ENCODE data around the gene TOP2B.
A peak's percentile ranks its signal among the peaks of the same experiment; 100 is the strongest.

Gene TOP2B

GRCh38 chr3:25578059-25578458, 86.6 kb downstream of the TOP2B start:
- Histone ChIP-seq H3K27ac (replicated peaks; ENCODE audit: low read length) (no peak overlapping the region), H3K23ac (ENCODE audit: low read depth, low read length, poor library complexity) (no peak overlapping the region), H4K91ac (ENCODE audit: low read depth, low read length, poor library complexity) (no peak overlapping the region), H3K4me2 (ENCODE audit: insufficient read depth, low read length, poor library complexity, severe bottlenecking) (no peak overlapping the region), H2BK5ac (ENCODE audit: low read length) (no peak overlapping the region), H4K8ac (ENCODE audit: low read depth, low read length) (no peak overlapping the region), H3K9me3 (replicated peaks in 1 of 2; ENCODE audit: control insufficient read depth in 2 of 2, insufficient read depth in 1 of 2, low read depth in 1 of 2, low read length in 2 of 2) (peaks cover 0 to 5% of the 10 kb centered on the region in 2 donors), H2AK5ac (ENCODE audit: low read depth, low read length) (peak overlapping the region; percentile 27), H3K18ac (ENCODE audit: low read length) (peak overlapping the region; percentile 16), H3K36me3 (replicated peaks in 1 of 2; ENCODE audit: control insufficient read depth in 2 of 2, insufficient read depth in 2 of 2, low read length in 2 of 2) (no peaks in the 10 kb centered on the region), H3K27me3 (ENCODE audit: control insufficient read depth in 3 of 3, insufficient read depth in 3 of 3, low read depth in 1 of 3, low read length in 3 of 3) (no peaks in the 10 kb centered on the region), H3K14ac (ENCODE audit: low read length) (no peak overlapping the region), H3K4ac (ENCODE audit: low read length) (no peak overlapping the region), H3K4me1 (ENCODE audit: control insufficient read depth in 2 of 2, insufficient read depth in 1 of 2, low read depth in 1 of 2, low read length in 2 of 2) (peaks cover 2 to 5% of the 10 kb centered on the region in 2 donors), H2BK15ac (ENCODE audit: low read length) (no peak overlapping the region), H2BK12ac (ENCODE audit: low read length) (no peak overlapping the region), H3K4me3 (ENCODE audit: low read length in 2 of 2) (no peak overlapping the region), H3K9ac (ENCODE audit: low read depth, low read length, poor library complexity) (no peak overlapping the region), H2BK120ac (ENCODE audit: low read depth, low read length) (no peak overlapping the region), H2AFZ (ENCODE audit: low read length) (no peak overlapping the region), H3K79me1 (ENCODE audit: low read depth, low read length) (no peaks in the 10 kb centered on the region)
- WGBS, 2 donors (ENCODE audit: extremely low coverage in 2 of 2, insufficient read length in 2 of 2, insufficient replicate concordance in 1 of 2) = no CpG with 5 or more reads among the region's 10 CpGs
- no peak for DNase-seq (ENCODE audit: low spot score)

- Histone ChIP-seq H2AK5ac (ENCODE audit: low read depth, low read length) (no peak overlapping the region), H3K27me3 (ENCODE audit: control insufficient read depth in 3 of 3, insufficient read depth in 3 of 3, low read depth in 1 of 3, low read length in 3 of 3) (no peaks in the 10 kb centered on the region), H3K4me2 (ENCODE audit: insufficient read depth, low read length, poor library complexity, severe bottlenecking) (no peak overlapping the region), H4K91ac (ENCODE audit: low read depth, low read length, poor library complexity) (no peak overlapping the region), H2BK5ac (ENCODE audit: low read length) (no peak overlapping the region), H3K18ac (ENCODE audit: low read length) (peak overlapping the region; percentile 40), H3K27ac (replicated peaks; ENCODE audit: low read length) (no peak overlapping the region), H3K9me3 (replicated peaks in 1 of 2; ENCODE audit: control insufficient read depth in 2 of 2, insufficient read depth in 1 of 2, low read depth in 1 of 2, low read length in 2 of 2) (no peaks in the 10 kb centered on the region), H3K23ac (ENCODE audit: low read depth, low read length, poor library complexity) (no peak overlapping the region), H2BK15ac (ENCODE audit: low read length) (no peak overlapping the region), H3K36me3 (replicated peaks in 1 of 2; ENCODE audit: control insufficient read depth in 2 of 2, insufficient read depth in 2 of 2, low read length in 2 of 2) (no peaks in the 10 kb centered on the region), H2BK12ac (ENCODE audit: low read length) (no peak overlapping the region), H3K79me1 (ENCODE audit: low read depth, low read length) (no peaks in the 10 kb centered on the region), H2AFZ (ENCODE audit: low read length) (no peak overlapping the region), H3K14ac (ENCODE audit: low read length) (no peak overlapping the region), H3K4me1 (ENCODE audit: control insufficient read depth in 2 of 2, insufficient read depth in 1 of 2, low read depth in 1 of 2, low read length in 2 of 2) (peaks cover 2 to 6% of the 10 kb centered on the region in 2 donors), H4K8ac (ENCODE audit: low read depth, low read length) (no peak overlapping the region), H3K4me3 (ENCODE audit: low read length in 2 of 2) (no peak overlapping the region), H3K9ac (ENCODE audit: low read depth, low read length, poor library complexity) (no peak overlapping the region), H3K4ac (ENCODE audit: low read length) (no peak overlapping the region), H2BK120ac (ENCODE audit: low read depth, low read length) (no peak overlapping the region)
- no peak for DNase-seq (ENCODE audit: low spot score)
- no CpG with 5 or more reads among the region's 15 CpGs for WGBS, 2 donors (ENCODE audit: extremely low coverage in 2 of 2, insufficient read length in 2 of 2, insufficient replicate concordance in 1 of 2)
These were observed 87.8 kb downstream of the TOP2B start for GRCh38 chr3:25576831-25577454.

GRCh38 chr3:25576146-25576545, 88.6 kb downstream of the TOP2B start:
- no peak overlapping the region for H3K4ac ChIP-seq (ENCODE audit: low read length)
- no peak overlapping the region for H3K4me3 ChIP-seq (ENCODE audit: low read length in 2 of 2)
- H2AFZ ChIP-seq (ENCODE audit: low read length) = no peak overlapping the region
- no peak overlapping the region for H3K9ac ChIP-seq (ENCODE audit: low read depth, low read length, poor library complexity)
- H3K4me1 ChIP-seq (ENCODE audit: control insufficient read depth in 2 of 2, insufficient read depth in 1 of 2, low read depth in 1 of 2, low read length in 2 of 2) = peaks cover 2 to 6% of the 10 kb centered on the region in 2 donors
- WGBS, 2 donors (ENCODE audit: extremely low coverage in 2 of 2, insufficient read length in 2 of 2, insufficient replicate concordance in 1 of 2) = no CpG with 5 or more reads among the region's 4 CpGs
- H2BK5ac ChIP-seq (ENCODE audit: low read length) = no peak overlapping the region
- no peak overlapping the region for H4K91ac ChIP-seq (ENCODE audit: low read depth, low read length, poor library complexity)
- H3K36me3 ChIP-seq (replicated peaks in 1 of 2; ENCODE audit: control insufficient read depth in 2 of 2, insufficient read depth in 2 of 2, low read length in 2 of 2) = no peaks in the 10 kb centered on the region
- H4K8ac ChIP-seq (ENCODE audit: low read depth, low read length) = no peak overlapping the region
- no peak overlapping the region for H2AK5ac ChIP-seq (ENCODE audit: low read depth, low read length)
- no peak overlapping the region for H3K14ac ChIP-seq (ENCODE audit: low read length)
- H3K9me3 ChIP-seq (replicated peaks in 1 of 2; ENCODE audit: control insufficient read depth in 2 of 2, insufficient read depth in 1 of 2, low read depth in 1 of 2, low read length in 2 of 2) = no peaks in the 10 kb centered on the region
- H2BK15ac ChIP-seq (ENCODE audit: low read length) = no peak overlapping the region
- no peak overlapping the region for H3K4me2 ChIP-seq (ENCODE audit: insufficient read depth, low read length, poor library complexity, severe bottlenecking)
- no peak overlapping the region for H3K23ac ChIP-seq (ENCODE audit: low read depth, low read length, poor library complexity)
- no peaks in the 10 kb centered on the region for H3K79me1 ChIP-seq (ENCODE audit: low read depth, low read length)
- no peak for DNase-seq (ENCODE audit: low spot score)
- H3K18ac ChIP-seq (ENCODE audit: low read length) = no peak overlapping the region
- H3K27ac ChIP-seq (replicated peaks; ENCODE audit: low read length) = no peak overlapping the region
- no peak overlapping the region for H2BK12ac ChIP-seq (ENCODE audit: low read length)
- H3K27me3 ChIP-seq (ENCODE audit: control insufficient read depth in 3 of 3, insufficient read depth in 3 of 3, low read depth in 1 of 3, low read length in 3 of 3) = no peaks in the 10 kb centered on the region
- no peak overlapping the region for H2BK120ac ChIP-seq (ENCODE audit: low read depth, low read length)

GRCh38 chr3:25575001-25575400, 89.7 kb downstream of the TOP2B start:
- Histone ChIP-seq H3K79me1 (ENCODE audit: low read depth, low read length) (no peaks in the 10 kb centered on the region), H3K4me3 (ENCODE audit: low read length in 2 of 2) (no peak overlapping the region), H3K14ac (ENCODE audit: low read length) (no peak overlapping the region), H3K4me1 (ENCODE audit: control insufficient read depth in 2 of 2, insufficient read depth in 1 of 2, low read depth in 1 of 2, low read length in 2 of 2) (peaks cover 2 to 7% of the 10 kb centered on the region in 2 donors), H2BK12ac (ENCODE audit: low read length) (no peak overlapping the region), H2BK15ac (ENCODE audit: low read length) (no peak overlapping the region), H4K8ac (ENCODE audit: low read depth, low read length) (no peak overlapping the region), H3K27ac (replicated peaks; ENCODE audit: low read length) (no peak overlapping the region), H2AFZ (ENCODE audit: low read length) (no peak overlapping the region), H4K91ac (ENCODE audit: low read depth, low read length, poor library complexity) (no peak overlapping the region), H3K23ac (ENCODE audit: low read depth, low read length, poor library complexity) (no peak overlapping the region), H3K18ac (ENCODE audit: low read length) (no peak overlapping the region), H3K36me3 (replicated peaks in 1 of 2; ENCODE audit: control insufficient read depth in 2 of 2, insufficient read depth in 2 of 2, low read length in 2 of 2) (no peaks in the 10 kb centered on the region), H3K4me2 (ENCODE audit: insufficient read depth, low read length, poor library complexity, severe bottlenecking) (no peak overlapping the region), H2AK5ac (ENCODE audit: low read depth, low read length) (no peak overlapping the region), H3K9me3 (replicated peaks in 1 of 2; ENCODE audit: control insufficient read depth in 2 of 2, insufficient read depth in 1 of 2, low read depth in 1 of 2, low read length in 2 of 2) (no peaks in the 10 kb centered on the region), H3K9ac (ENCODE audit: low read depth, low read length, poor library complexity) (no peak overlapping the region), H2BK5ac (ENCODE audit: low read length) (no peak overlapping the region), H3K27me3 (ENCODE audit: control insufficient read depth in 3 of 3, insufficient read depth in 3 of 3, low read depth in 1 of 3, low read length in 3 of 3) (no peaks in the 10 kb centered on the region), H3K4ac (ENCODE audit: low read length) (no peak overlapping the region), H2BK120ac (ENCODE audit: low read depth, low read length) (no peak overlapping the region)
- no peak for DNase-seq (ENCODE audit: low spot score)
- no CpG with 5 or more reads among the region's 12 CpGs for WGBS, 2 donors (ENCODE audit: extremely low coverage in 2 of 2, insufficient read length in 2 of 2, insufficient replicate concordance in 1 of 2)
